Prostate gland (tissue), 2 donors: Measurements from ENCODE around the gene CST7. TPM values are rescaled to one million over a fixed set of nuclear protein-coding genes. Genes with fewer than 3 reads are reported as not detected.

Experiments used
- DNase-seq: peaks from one replicate; pipeline ENCODE4 v3.0.0-alpha.2; 2019; ENCODE audit warnings: low spot score
- H3K27ac ChIP-seq, 2 donors: fragments of 200-600 bp; sonication (generic); 2 replicates each; pipeline ENCODE4 v1.5.1; 2017 to 2019
- H3K27me3 ChIP-seq: fragments of 200-600 bp; sonication (generic); replicated peaks from 2 replicates; pipeline ENCODE4 v1.5.1; 2019; ENCODE audit not compliant: insufficient read depth
- H3K36me3 ChIP-seq, 2 donors: fragments of 200-600 bp; sonication (generic); 1 replicate in 1 of 2; 2 replicates in 1 of 2; pipeline versions ENCODE4 v1.5.1 to v1.8.1; 2017 to 2019
- H3K4me1 ChIP-seq: fragments of 200-600 bp; sonication (generic); replicated peaks from 2 replicates; pipeline ENCODE4 v1.5.1; 2019
- H3K4me3 ChIP-seq, 2 donors: fragments of 200-600 bp; sonication (generic); 2 replicates each; pipeline ENCODE4 v1.5.1; 2017 to 2019
- H3K9me3 ChIP-seq: fragments of 200-600 bp; sonication (generic); 2 replicates; pipeline ENCODE4 v1.5.1; 2017
- CTCF ChIP-seq, 4 experiments: fragments of 200-600 bp in 2 of 4; fragments of 450-650 bp in 2 of 4; sonication (generic) in 2 of 4; IDR thresholded peaks; 1 replicate in 3 of 4; 2 replicates in 1 of 4; pipeline ENCODE4 v1.5.1; 2016 to 2019; ENCODE audit warnings: antibody characterized with exemption in 4 of 4, mild to moderate bottlenecking in 2 of 4, moderate library complexity in 2 of 4
- POLR2A ChIP-seq: fragments of 450-650 bp; IDR thresholded peaks from one replicate; pipeline ENCODE4 v1.6.1; 2016; ENCODE audit warnings: antibody characterized with exemption, mild to moderate bottlenecking
- POLR2AphosphoS5 ChIP-seq: sonication (generic); formaldehyde crosslinking; IDR thresholded peaks from one replicate; pipeline ENCODE4 v1.6.1; 2017; ENCODE audit warnings: antibody characterized with exemption
- WGBS: methylation state at CpG from one replicate; pipeline ENCODE4 v1.1.5; 2018; 5-methylcytosine and 5-hydroxymethylcytosine counted together
- intact Hi-C: fragments of 100-400 bp; cut with DNase I; formaldehyde crosslinking; loops from one replicate; pipeline ENCODE4 v1.14.2; 2022
- total RNA-seq, 2 donors: library from RNA; depleted of rRNA; stranded (reverse); fragments of >200 nt; gene quantifications; one replicate each; pipeline ENCODE4 v1.1.0, GENCODE V29; 2016

Gene CST7
- total RNA-seq, 2 donors from 2014 or later, result 1.2 to 3.6 TPM

GRCh38 chr20:24953209-24953575 lies 4.1 kb downstream of the CST7 start:
- no peak for DNase-seq

DNA sequence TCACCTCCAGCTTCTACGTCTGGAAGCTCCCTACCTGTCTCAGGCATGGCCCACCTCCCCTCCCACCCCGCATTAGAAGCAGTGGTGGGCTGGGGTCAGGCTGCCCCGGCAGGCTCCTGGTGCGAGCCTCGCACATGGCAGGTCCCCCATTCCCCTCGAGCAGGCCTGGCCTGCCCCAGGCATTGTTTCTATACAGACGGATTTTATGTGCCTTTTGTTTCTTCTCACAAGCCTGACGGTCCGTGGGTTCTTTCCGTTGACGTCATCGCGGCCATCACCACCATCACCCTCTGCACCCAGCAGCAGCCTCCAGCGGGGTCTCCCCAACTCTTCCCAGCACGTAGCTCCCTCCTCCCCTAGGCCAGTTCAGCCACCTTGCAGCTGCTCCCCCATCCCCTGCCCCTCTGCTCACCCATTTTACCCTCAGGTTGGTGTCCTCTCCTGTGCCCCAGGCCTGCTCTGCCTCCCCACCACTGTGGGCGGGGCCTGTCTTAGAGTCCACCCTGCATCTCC lies 4.6 kb downstream of the CST7 start:
- Histone ChIP-seq H3K9me3 (no peaks in the 10 kb centered on the region), H3K4me3 (no peak overlapping the region), H3K36me3 (no peaks in the 10 kb centered on the region), H3K27ac (no peak overlapping the region), H3K4me1 (no peaks in the 10 kb centered on the region), H3K27me3 (no peaks in the 10 kb centered on the region)
- intact Hi-C loops, result no loop called here
- 79% methylated on average over 16 of the region's 16 CpGs for WGBS
- TF ChIP-seq POLR2A, result no peak
- DNase-seq, result no peak

More at GRCh38 chr20:24953209-24953575, 4.1 kb downstream of the CST7 start:
- Histone ChIP-seq H3K9me3 (no peaks in the 10 kb centered on the region), H3K4me1 (no peaks in the 10 kb centered on the region), H3K36me3 (no peaks in the 10 kb centered on the region), H3K27ac (no peak overlapping the region), H3K4me3 (no peak overlapping the region), H3K27me3 (no peaks in the 10 kb centered on the region)
- intact Hi-C loops, result no loop called here
- no peak for TF ChIP-seq POLR2AphosphoS5
- no peak for TF ChIP-seq POLR2A
- TF ChIP-seq CTCF (IDR thresholded peaks at IDR 0.05), result no peak
- 47% methylated on average over 8 of the region's 8 CpGs for WGBS

GRCh38 chr20:24954151-24954550 lies 5.1 kb downstream of the CST7 start:
- no peaks in the 10 kb centered on the region for H3K36me3 ChIP-seq
- H3K9me3 ChIP-seq, result no peaks in the 10 kb centered on the region
- no peak overlapping the region for H3K4me3 ChIP-seq
- 84% methylated on average over 8 of the region's 8 CpGs for WGBS
- no peak overlapping the region for H3K27ac ChIP-seq
- no peaks in the 10 kb centered on the region for H3K4me1 ChIP-seq
- TF ChIP-seq POLR2A, result no peak
- no peak for TF ChIP-seq CTCF (IDR thresholded peaks at IDR 0.05)
- no peak for TF ChIP-seq POLR2AphosphoS5
- intact Hi-C loops, result no loop called here
- no peaks in the 10 kb centered on the region for H3K27me3 ChIP-seq
- no peak for DNase-seq

GRCh38 chr20:24954566-24954965 lies 5.5 kb downstream of the CST7 start:
- Histone ChIP-seq H3K36me3 (no peaks in the 10 kb centered on the region), H3K27me3 (no peaks in the 10 kb centered on the region), H3K27ac (no peak overlapping the region), H3K4me1 (no peaks in the 10 kb centered on the region), H3K9me3 (no peaks in the 10 kb centered on the region), H3K4me3 (no peak overlapping the region)
- TF ChIP-seq POLR2A, result no peak
- no peak for TF ChIP-seq POLR2AphosphoS5
- TF ChIP-seq CTCF (IDR thresholded peaks at IDR 0.05), result no peak
- 79% methylated on average over 2 of the region's 2 CpGs for WGBS
- intact Hi-C loops, result no loop called here
- DNase-seq, result no peak

- intact Hi-C loops, result no loop called here
Observed at GRCh38 chr20:24955045-24955444, 6.0 kb downstream of the CST7 start.

More at GRCh38 chr20:24955045-24955444, 6.0 kb downstream of the CST7 start:
- Histone ChIP-seq H3K27me3 (no peaks in the 10 kb centered on the region), H3K4me1 (no peaks in the 10 kb centered on the region), H3K27ac (no peak overlapping the region), H3K9me3 (no peaks in the 10 kb centered on the region), H3K4me3 (no peak overlapping the region), H3K36me3 (no peaks in the 10 kb centered on the region)
- 67% methylated on average over 3 of the region's 3 CpGs for WGBS
- TF ChIP-seq POLR2AphosphoS5 (no peak), CTCF (IDR thresholded peaks at IDR 0.05) (no peak), POLR2A (no peak)
- no peak for DNase-seq
